Spleen (tissue), 7 donors: ENCODE measurements around the gene SH2D3C.

ENCODE experiments used
- POLR2AphosphoS5 ChIP-seq, 3 donors: sonication (generic); formaldehyde crosslinking; IDR thresholded peaks; one replicate each; pipeline ENCODE4 v1.5.1; 2017; ENCODE audit warnings: antibody characterized with exemption in 3 of 3
- TF ChIP-seq, protein P1 (sequence below), 11 experiments: fragments of 200-600 bp in 7 of 11; fragments of 450-650 bp in 4 of 11; sonication (generic) in 4 of 11; IDR thresholded peaks in 8 of 11; conservative IDR thresholded peaks in 3 of 11; 1 replicate in 7 of 11; 2 replicates in 4 of 11; pipeline versions ENCODE4 v1.4.0 to v1.8.0; 2016 to 2021; ENCODE audit warnings: antibody characterized with exemption in 11 of 11, inconsistent platforms in 4 of 11, mild to moderate bottlenecking in 1 of 11
- donor health status: DM: no; HTN: no; CAD: no; lungs with moderate emphysema.
- donor health status: DM: no; HTN: no; CAD: no.
- donor health status: DM: no; HTN: no; CAD: no.

DNA sequence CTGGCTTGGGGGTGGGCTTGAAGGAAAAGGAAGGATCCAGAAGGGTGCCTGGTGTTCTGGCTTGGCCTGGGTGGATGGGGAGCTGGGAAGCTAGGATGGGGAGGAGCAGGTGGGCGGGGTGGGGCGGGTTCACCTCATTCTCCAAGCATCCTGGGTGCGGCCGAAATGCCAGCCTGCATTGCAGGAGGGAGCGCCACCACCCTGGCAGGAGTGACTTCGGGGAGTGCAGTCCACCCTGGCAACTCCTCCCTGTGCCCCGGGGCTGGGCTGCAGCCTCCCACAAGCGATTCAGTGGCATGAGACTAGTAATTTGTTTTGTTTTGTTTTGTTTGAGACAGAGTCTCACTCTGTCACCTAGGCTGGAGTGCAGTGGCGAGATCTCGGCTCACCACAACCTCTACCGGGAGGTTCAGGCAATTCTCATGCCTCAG is 57.1 kb downstream of the SH2D3C start:
- no peak for TF ChIP-seq POLR2AphosphoS5 (IDR thresholded peaks at IDR 0.05)
- TF ChIP-seq, protein P1, sequence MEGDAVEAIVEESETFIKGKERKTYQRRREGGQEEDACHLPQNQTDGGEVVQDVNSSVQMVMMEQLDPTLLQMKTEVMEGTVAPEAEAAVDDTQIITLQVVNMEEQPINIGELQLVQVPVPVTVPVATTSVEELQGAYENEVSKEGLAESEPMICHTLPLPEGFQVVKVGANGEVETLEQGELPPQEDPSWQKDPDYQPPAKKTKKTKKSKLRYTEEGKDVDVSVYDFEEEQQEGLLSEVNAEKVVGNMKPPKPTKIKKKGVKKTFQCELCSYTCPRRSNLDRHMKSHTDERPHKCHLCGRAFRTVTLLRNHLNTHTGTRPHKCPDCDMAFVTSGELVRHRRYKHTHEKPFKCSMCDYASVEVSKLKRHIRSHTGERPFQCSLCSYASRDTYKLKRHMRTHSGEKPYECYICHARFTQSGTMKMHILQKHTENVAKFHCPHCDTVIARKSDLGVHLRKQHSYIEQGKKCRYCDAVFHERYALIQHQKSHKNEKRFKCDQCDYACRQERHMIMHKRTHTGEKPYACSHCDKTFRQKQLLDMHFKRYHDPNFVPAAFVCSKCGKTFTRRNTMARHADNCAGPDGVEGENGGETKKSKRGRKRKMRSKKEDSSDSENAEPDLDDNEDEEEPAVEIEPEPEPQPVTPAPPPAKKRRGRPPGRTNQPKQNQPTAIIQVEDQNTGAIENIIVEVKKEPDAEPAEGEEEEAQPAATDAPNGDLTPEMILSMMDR (IDR thresholded peaks at IDR 0.05 in 8 of 11, conservative IDR thresholded peaks at IDR 0.05 in 3 of 11), result no peak
